ENCODE data around the gene OR10A4. TPM values are rescaled to one million over a fixed set of nuclear protein-coding genes. Genes with fewer than 3 reads are reported as not detected.

Gene OR10A4, protein sequence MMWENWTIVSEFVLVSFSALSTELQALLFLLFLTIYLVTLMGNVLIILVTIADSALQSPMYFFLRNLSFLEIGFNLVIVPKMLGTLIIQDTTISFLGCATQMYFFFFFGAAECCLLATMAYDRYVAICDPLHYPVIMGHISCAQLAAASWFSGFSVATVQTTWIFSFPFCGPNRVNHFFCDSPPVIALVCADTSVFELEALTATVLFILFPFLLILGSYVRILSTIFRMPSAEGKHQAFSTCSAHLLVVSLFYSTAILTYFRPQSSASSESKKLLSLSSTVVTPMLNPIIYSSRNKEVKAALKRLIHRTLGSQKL
- total RNA-seq, result not detected in 2 replicates

DNA sequence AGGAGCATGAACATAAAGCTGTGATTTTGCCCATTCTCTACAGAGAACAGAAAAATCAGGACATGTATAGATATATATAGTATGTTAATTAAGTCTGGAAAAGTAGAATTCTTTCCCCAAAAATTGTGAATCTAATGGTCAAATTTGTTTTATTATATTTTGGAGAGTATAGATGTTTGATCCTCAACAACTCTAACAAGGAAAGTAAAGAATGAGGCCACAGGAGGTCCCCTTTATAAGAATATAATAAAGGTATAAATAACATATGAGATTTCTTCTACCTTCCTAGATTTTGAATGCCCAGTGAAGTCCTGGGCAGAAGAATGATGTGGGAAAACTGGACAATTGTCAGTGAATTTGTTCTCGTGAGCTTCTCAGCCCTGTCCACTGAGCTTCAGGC, at the start of gene OR10A4:
Gene OR10A4 (plus strand): TSS at position 301 of the 400 bp plus-strand sequence. CDS start 23 bp downstream, at position 324.

DNA sequence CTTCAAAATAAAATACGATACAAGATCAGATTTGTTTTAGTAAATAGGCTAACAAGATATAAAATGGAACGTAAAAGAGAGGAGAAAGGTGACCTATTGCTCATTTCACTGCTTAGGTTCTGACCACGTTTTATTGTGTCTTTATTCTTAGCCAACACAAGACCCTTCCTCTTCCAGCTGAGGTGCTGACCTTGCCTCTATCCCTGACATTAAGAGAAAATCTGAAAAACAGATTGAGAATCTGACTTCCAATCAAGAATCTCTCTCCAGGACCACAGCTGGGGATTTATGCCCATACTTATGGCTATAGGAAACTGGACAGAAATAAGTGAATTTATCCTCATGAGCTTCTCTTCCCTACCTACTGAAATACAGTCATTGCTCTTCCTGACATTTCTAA, 31.0 kb upstream of the OR10A4 start, which contains the start of gene OR10A5:
Gene OR10A5 (plus strand): TSS at position 301 of the 400 bp plus-strand sequence. CDS start 0 bp downstream, at position 301.

DNA sequence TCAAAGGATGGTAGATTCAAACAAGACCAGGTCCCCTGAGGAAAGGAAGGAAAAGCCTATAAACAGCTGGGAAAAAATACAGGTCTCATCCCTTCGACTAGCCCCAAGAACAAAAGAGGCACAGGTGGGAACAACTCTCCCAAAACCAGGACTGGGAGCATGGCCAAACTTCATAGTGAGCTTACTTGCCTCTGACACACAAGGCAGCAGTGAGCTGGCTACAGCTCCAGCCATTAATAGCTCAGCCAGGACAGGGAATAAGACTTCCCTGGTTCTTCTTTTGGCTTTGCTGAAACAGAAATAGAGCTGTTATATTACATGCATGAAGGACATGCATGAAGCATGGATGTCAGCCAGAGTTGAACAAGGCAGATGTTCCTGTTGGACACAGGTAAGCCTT, 13.5 kb upstream of the OR10A4 start, which contains the start of gene OR10A2:
Gene OR10A2 (plus strand): TSS at position 97 of the 400 bp plus-strand sequence. CDS start 6,698 bp downstream, outside the sequence.

DNA sequence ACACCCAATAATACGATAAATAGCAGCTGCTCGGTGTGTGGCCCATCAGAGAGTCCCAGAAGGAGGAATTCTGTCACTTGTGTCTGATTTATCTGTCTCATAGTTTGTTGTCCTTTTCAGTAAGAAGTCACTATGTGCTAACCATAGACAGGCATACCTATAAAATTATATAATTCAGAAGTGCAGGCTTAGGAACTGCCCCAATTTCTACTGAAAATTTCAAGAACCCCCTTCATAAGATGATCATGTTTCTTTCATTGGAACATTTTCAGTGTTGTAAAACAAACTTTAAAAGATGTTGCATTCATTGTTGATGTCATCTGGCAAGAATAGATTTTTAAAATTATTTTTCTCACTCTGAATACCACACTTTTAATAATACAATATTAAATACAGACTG, 16.0 kb downstream of the OR10A4 start, which contains the start of gene OR2D2:
Gene OR2D2 (minus strand): TSS at position 101 of the 400 bp plus-strand sequence. CDS start 0 bp downstream, at position 101.

DNA sequence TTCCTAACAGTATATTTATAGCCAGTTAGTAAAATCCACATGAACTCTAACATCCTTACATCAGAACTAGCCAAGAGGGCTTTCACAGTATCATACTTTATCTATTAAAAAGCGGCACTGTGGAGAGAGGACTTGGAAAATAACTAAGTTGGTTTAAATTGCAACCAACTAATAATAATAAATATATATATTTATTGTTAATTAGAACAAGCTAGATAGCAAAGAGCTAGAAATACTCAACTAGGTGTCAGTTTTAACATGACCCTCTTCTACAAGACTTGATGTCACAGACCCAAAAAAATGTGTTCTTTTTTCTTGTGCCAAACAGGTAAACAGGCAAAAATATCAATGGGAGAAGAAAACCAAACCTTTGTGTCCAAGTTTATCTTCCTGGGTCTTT, 44.3 kb downstream of the OR10A4 start, which contains the start of gene OR2D3:
Gene OR2D3 (plus strand): TSS at position 301 of the 400 bp plus-strand sequence. CDS start 0 bp downstream, at position 301.

DNA sequence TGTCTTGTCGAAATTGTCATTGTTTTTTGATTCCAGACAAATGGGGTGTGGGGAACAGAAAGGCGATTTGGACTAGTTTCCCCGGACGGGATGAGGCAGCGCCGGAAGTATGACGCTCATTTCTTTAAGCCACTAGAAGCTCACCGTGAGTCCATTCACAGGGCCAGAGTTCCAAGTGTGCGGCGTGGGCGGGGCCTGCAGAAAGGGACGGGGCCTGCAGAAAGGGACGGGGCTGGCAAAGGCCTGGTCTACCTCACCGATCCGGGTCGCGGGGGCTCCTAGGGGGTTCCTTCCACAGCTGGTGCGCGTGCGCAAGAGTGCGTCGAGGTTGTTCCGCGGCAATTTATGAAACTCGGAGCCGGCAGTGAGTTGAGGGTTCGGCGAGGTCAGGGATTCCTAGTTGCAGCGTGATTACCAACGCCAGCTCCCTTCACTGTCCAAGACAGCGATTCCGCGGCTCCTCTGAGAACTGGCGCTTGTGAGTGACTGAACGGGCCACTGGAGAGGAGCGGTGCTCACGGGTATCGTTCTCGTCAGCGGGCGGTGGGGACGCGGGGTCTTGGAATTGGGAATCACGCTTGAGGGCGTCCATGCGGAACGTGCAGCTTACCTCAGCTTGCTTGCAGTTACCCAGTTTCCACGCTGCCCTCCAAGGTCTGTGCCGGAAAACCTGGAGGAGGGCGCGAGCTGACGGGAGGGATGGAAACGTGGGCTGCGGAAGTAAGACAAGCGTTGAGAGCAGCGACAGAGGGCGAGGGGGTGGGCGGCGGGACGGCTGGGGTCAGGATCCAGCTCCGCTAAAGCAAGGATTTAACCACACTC, 50.0 kb downstream of the OR10A4 start, which contains the start of gene ZNF215:
Gene ZNF215 (plus strand): TSS at position 219 of the 822 bp plus-strand sequence. CDS start 5,847 bp downstream, outside the sequence.

Other genes starting within 250 kb of the OR10A4 start
- gene DCHS1, start 220.8 kb upstream of the OR10A4 start, total RNA-seq, result 0.09 and 0.21 TPM in 2 replicates
- 53.6 and 58.1 TPM in 2 replicates for gene MRPL17, start 193.3 kb upstream of the OR10A4 start, total RNA-seq
- gene OR2AG2, start 104.6 kb upstream of the OR10A4 start, total RNA-seq, result 0.07 TPM in 1 of 2 replicates, not detected in the other
- not detected in 2 replicates for gene OR2AG1, start 93.6 kb upstream of the OR10A4 start, total RNA-seq
- gene OR6A2, start 76.9 kb upstream of the OR10A4 start, total RNA-seq, result not detected in 2 replicates
- not detected in 2 replicates for gene OR10A5, start 30.9 kb upstream of the OR10A4 start, total RNA-seq
- not detected in 2 replicates for gene OR10A2, start 13.6 kb upstream of the OR10A4 start, total RNA-seq
- not detected in 2 replicates for gene OR2D2, start 15.9 kb downstream of the OR10A4 start, total RNA-seq
- gene OR2D3, start 44.4 kb downstream of the OR10A4 start, total RNA-seq, result not detected in 2 replicates
- 3.5 and 4.0 TPM in 2 replicates for gene ZNF215, start 49.8 kb downstream of the OR10A4 start, total RNA-seq
- gene ZNF214, start 143.7 kb downstream of the OR10A4 start, total RNA-seq, result 0.37 and 0.85 TPM in 2 replicates
- gene NLRP14, start 143.9 kb downstream of the OR10A4 start, total RNA-seq, result 0.07 TPM in 1 of 2 replicates, not detected in the other
- gene RBMXL2, start 212.4 kb downstream of the OR10A4 start, total RNA-seq, result not detected in 2 replicates

Data from airway epithelial cell (primary cell).